Activated CD4-positive, CD25-positive, alpha-beta regulatory T cell (primary cell): Measurements from ENCODE around the gene GPR52.
"Not testable (repeated sequence)": the region's sequence is repeated elsewhere in the genome, so short reads cannot be mapped to it uniquely, and the experiment has no call there.

Source experiments
- DNase-seq, 4 experiments: peaks; one replicate each; lab custom pipeline; 2025; lab: John Stamatoyannopoulos, UW

The GPR52 gene, protein sequence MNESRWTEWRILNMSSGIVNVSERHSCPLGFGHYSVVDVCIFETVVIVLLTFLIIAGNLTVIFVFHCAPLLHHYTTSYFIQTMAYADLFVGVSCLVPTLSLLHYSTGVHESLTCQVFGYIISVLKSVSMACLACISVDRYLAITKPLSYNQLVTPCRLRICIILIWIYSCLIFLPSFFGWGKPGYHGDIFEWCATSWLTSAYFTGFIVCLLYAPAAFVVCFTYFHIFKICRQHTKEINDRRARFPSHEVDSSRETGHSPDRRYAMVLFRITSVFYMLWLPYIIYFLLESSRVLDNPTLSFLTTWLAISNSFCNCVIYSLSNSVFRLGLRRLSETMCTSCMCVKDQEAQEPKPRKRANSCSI

DNA sequence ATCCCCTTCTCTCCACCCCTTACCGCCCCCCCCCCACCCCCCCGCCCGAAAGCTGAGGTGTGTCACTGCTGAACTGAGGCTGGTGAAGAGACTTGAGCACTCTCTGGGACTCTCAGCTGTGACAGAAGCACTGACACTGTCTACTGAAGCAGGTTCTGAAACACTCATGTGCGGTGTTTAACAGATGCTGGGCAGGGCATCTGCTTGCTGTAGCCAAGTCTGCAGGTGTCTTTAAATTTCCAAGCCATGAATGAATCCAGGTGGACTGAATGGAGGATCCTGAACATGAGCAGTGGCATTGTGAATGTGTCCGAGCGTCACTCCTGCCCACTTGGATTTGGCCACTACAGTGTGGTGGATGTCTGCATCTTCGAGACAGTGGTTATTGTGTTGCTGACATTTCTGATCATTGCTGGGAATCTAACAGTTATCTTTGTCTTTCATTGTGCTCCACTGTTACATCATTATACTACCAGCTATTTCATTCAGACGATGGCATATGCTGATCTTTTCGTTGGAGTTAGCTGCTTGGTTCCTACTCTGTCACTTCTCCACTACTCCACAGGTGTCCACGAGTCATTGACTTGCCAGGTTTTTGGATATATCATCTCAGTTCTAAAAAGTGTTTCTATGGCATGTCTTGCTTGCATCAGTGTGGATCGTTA, at the start of gene GPR52:
GPR52 (plus strand) TSS at position 99 of the 665 bp plus-strand sequence; CDS start at position 247, 148 bp downstream.
- DNase-seq: no peak

DNA sequence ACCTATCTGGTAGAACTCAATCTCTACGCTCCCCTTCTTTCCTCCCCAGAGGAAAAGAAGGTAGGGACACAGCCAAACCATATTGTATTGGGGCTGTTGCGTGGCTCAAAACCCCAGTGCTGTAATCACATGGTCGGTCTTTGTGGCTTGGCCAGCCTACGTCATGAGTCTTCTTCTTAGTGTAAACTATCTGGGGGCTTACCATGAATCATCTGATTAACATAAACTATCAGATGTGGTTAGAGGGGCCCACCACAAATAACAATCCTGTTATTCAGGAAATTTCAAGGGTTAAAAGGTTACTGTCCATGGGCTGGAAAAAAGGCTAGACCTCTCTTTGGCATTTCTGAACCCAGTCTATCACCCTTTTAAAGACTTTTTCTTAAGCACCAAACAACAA, 49.5 kb upstream of the GPR52 start:
- no peak for DNase-seq

DNA sequence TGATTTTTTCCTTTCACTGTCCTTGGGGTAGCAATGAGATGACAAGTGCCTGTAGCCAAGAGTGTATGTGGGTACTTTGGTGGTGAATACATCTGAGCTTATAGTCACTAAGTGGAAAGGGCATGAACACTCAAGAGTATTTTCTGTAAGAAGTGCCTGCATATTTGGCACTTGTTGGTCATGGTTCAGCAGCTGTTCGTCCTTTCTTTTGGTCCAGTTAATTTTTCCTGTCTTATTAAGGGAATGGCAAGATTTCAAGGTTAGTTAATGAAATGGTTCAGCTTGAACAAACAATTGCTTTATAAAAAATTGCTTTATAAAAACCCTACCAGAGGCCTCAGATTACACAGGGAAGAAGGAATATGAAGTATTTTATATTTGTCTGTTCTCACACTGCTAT, 48.6 kb upstream of the GPR52 start:
- DNase-seq: no peak

DNA sequence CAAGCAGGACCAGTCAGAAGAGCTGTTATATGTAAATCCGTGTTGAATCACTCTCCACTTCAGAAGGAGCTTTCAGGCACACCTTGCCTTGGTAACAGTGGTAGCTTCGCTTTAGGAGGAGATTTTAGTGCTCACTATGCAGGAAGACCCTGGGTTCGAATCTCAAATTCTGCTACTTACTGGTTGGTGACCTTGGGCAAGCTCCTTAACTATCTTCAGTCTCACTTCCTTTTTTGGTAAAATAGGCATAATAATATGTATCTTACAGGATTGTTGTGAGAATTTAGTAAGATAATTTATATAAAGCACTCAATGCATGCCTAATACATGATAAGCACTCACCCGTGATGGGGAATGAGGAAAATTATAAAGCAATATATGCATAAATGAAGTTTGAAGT, 46.7 kb upstream of the GPR52 start:
- no peak for DNase-seq

DNA sequence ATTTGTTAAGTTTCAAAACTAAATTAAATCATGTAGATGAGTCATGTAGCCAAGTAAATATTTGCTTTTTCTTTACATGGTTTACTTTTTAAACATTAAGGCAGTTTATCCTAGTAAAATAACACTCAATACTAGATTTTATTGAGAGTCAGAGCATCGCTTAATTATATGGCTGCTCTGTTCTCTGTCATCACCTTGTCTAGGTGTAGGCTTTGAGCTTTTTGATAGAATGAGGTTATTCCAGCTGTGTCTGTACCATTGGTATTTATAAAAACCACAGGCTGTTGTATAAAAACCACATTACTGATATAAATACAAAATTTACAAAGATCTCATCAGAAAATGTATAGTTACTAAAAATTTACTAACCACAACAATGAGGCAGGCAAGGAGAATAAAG, 42.5 kb upstream of the GPR52 start:
- DNase-seq: no peak

DNA sequence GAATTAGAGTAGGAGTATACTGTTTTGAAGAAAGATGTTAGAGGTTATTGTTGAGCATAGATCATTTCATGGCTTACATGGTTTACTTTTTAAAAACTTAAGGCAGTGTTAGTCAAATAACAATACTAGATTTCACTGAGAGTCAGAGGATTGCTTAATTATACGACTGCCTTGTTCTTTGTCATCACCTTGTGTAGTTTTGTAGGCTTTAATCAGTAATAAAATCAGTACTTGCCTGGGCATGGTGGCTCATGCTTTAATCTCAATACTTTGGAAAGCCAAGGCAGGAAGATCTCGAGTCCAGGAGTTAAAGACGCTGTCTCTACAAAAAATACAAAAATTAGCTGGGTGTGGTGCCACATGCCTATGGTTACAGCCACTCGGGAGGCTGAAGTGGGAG, 41.3 kb upstream of the GPR52 start:
- no peak for DNase-seq

DNA sequence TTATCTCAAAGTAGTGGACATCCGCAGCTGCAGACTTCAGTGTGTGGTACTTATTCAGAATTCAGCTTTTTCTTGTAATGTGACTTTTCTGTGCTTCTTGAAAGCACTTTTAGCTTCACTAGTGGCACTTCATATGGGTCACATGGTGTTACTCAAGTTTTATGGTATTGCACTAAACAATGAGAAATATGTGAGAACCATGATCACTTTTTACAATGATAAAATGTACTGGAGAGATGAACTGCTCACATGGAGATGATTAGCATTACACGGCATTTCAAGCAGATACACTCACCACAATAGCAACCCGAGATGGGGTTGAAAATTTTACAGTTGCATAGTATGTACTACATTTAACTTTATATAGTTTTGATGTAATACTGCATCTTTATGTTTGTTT, 40.1 kb upstream of the GPR52 start:
- DNase-seq: no peak

DNA sequence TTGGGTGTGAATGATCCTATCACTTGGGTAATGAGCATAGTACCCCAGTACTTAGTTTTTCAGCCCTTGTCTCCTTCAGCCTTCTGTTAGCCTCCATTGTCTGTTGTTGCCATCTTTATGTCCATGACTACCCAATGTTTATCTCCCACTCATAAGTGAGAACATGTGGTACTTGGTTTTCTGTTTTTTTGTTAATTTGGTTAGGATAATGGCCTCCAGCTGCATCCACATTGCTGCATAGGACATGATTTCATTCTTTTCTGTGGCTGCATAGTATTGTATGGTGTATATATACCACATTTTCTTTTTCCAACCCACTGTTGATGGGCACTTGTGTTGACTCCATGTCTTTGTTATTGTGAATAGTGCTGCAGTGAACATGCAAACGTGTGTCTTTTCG, 39.6 kb upstream of the GPR52 start:
- DNase-seq: no peak

DNA sequence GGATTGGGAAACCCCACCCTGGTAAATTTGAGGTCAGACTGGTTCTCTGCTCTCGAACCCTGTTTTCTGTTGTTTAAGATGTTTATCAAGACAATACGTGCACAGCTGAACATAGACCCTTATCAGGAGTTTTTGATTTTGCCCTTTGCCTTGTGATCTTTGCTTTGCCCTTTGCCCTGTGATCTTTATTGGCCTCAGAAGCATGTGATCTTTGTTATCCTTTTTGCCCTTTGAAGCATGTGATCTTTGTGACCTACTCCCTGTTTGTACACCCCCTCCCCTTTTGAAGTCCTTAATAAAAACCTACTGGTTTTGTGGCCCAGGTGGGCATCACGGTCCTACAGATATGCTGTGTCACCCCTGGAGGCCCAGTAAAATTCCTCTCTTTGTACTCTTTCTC, 38.0 kb upstream of the GPR52 start:
- DNase-seq: not testable (repeated sequence)

DNA sequence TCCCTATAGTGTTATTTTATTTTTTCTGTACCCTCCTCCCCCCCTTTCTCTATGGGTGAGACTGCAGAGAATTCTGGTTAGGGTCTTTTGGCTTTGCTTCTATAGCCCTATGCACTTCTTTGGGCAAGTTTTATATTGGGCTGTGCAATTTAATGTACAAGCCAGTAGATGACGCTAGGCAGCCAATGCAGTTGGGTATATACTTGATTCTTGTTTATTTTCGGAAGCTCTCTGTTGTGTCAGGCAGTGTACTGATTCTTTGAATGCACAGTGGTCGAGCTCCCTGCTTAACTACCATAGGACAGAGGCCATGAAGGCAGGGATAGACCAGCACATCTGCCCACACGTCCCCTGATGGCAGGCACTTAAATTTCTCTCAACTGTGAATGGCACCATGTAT, 34.1 kb upstream of the GPR52 start:
- DNase-seq: no peak

DNA sequence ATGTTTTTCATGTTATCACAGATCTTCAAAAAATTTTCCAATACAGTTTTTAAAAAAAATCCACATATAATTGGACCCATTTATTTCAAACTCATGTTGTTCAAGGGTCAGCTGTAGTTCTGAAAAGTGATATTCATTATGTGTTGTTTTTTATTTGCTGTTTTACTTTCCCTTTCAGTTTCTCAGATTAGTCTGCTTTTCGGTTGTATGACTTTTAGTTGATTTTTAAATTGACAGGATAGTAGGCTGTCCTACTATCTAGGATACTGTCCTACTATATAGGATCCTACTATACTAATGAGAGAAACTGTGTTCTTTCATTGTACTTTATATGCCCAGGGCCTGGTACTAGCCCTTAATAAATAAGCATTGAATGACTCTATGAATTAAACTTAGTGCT, 33.6 kb upstream of the GPR52 start:
- no peak for DNase-seq

DNA sequence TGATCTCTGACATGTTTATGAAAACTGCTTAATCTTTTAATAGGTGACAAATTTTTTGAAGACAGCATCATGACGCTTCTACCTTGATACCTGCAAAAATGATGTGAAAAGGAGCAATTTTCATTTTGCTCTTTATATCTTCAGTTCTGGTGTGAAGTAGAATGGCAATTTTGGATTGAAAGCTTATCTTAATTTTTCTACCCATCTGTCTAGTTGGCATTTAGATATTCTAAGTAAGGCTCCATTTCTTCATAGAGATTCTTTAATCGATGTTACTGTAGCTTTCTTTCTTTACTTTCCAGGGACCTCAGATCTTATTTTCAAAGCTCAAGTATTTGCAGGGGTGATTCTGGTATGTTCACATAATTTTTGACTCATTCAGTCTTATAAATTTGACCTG, 32.3 kb upstream of the GPR52 start:
- no peak for DNase-seq

DNA sequence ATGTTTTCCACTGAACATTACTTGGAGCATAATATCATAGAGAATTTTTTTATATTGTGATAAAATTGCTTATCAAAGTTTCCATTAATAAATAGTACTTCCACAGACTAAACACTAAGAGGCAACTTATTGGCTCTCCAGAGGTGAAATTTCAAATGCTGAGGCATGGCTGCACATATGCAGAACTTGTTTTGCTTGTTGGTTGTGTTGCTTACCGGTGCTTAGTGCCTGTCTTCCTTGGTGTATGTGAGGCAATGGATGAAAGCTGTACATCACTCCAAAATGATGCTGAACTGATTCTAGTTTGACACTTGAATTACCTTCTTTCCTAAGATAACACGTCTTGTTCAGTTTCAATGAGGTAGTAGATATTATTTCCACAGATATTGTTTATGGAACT, 29.8 kb upstream of the GPR52 start:
- no peak for DNase-seq

DNA sequence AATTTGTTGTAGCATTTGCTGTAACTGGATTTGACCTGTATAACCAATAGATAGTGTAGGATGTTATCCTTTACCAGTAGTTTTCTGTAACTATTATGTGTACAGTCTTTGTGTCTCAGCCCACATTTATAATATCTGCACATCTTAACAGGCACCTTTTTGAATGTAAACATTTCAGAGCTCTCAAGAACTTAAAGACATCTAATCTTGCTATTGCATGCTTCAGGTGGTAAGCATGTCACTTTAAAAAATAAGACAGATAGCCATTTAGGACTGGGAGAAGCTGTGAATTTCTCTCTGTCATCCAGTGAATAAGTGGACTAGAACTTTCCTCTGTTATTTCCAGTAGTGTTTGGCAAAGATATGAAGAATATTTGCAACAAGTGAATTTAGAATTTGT, 22.6 kb upstream of the GPR52 start:
- DNase-seq: no peak

DNA sequence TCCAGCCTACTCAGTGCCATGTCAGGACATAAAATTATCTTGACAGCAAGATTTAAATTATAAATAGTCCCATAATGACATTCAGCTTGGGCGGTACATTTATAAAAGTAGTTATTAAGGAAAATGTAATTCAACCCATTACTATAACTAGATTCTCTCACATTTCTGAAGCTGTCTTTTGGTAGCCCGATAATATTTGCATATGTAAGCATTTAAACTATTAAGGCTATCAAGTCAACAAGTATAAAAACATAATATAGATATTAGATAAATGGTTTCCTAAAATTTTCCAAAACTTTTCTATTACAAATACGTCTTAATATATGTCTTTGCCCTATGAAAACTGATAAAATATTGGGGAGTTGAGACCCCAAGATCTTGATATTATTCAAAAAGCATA, 21.6 kb upstream of the GPR52 start:
- no peak for DNase-seq

DNA sequence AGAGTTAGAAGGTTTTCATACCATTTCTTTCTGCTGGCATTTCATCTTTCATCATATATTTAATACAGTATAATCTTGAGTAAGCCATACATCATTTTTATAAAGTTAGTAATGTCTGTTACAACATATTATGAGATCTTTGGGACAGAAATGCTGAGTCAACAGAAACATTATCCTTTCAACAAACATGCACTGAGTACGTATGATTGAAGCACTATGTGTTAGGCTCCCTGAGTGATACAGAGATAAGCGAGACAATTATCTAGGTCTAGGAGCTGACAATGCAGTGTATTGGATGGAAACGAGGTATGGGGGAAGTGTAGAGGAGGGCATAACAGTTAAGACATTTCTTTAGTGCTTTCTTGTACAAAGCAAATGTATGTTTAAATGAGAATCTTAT, 19.7 kb upstream of the GPR52 start:
- DNase-seq: no peak

DNA sequence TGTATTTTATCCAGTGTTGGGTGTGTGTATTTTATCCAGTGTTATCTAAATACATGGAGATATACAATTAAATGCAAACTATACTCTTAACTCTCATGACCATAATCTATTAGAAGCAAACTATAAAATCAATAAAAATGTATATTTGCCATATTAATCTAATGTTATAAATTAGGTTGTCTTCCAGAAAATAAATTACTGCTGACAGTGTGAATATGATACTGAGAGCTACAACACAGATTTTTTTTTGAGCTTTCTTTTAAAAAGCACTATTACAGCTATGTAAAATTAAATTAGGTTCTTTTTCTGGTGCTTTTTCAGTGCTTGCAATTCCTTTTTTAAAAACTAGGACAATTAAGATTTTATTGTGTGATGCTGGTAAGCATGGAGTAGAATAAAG, 19.0 kb upstream of the GPR52 start:
- no peak for DNase-seq

DNA sequence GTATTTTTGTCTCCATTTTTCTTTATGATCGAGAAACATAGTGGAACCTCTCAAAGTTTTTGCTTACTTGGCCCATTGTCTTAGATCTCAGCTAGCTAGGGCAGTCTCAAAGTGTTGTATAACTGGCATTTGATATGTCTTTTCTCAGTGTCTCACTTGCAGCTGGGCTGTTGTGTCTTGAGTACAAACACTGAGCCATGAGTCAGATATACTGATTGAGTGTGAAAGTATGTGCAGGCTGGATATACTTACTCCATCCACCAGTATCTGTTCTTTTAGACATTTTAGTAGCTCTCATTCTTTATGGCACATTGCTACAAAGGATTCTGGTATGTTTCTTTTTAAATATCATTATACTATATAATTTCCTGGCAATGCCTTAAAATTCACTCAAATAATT, 14.3 kb upstream of the GPR52 start:
- no peak for DNase-seq

DNA sequence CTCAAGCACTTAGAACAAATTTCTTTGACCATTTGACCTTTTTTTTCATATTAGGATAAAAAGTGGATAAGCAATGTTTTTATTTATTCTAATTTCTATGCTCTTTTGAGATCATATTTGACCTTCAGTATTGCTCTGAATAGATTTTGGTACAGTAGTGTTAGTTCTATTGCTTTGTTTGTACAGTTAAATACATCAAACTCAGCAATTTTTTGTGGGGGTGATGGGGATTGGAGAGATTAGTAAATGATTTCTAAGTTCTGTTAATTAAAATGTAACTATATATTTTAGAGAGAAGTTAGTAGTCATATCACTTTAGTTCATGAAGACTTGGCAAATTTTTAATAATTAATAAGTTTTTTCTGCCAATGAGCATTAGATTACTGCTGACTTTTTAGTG, 2.4 kb upstream of the GPR52 start:
- no peak for DNase-seq

DNA sequence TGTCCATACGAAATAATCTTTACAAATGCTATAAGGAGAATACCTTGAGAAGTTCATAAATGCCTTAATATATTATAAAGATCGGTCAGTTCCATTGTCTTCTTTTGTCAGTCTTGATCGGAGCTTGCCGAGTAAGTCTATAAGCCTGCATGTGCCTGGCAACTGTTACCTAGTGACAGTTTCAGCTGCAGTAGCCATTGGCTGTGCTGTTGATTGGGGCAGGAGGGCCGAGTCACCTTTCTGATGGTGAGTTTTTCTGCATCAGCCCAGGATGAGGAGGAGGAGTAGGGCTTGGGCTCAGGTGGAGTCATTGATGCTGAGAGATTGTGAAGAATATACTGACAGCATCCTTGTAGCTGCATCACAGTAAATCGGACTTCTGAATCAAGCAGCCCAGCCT, 1.9 kb upstream of the GPR52 start:
- no peak for DNase-seq

DNA sequence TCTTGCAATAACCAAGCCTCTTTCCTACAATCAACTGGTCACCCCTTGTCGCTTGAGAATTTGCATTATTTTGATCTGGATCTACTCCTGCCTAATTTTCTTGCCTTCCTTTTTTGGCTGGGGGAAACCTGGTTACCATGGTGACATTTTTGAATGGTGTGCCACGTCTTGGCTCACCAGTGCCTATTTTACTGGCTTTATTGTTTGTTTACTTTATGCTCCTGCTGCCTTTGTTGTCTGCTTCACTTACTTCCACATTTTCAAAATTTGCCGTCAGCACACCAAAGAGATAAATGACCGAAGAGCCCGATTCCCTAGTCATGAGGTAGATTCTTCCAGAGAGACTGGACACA, 743 bp downstream of the GPR52 start:
- DNase-seq: no peak

DNA sequence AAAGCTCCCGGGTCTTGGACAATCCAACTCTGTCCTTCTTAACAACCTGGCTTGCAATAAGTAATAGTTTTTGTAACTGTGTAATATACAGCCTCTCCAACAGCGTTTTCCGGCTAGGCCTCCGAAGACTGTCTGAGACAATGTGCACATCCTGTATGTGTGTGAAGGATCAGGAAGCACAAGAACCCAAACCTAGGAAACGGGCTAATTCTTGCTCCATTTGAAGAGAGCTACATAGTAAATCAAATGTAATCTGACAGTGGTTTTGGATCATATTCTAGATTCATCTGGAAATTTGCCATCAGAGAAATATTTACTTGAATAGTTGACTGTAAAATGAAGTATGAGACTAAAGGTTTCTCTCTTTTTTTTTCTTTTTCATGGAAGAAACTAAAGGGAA, 1.2 kb downstream of the GPR52 start:
- DNase-seq: no peak

DNA sequence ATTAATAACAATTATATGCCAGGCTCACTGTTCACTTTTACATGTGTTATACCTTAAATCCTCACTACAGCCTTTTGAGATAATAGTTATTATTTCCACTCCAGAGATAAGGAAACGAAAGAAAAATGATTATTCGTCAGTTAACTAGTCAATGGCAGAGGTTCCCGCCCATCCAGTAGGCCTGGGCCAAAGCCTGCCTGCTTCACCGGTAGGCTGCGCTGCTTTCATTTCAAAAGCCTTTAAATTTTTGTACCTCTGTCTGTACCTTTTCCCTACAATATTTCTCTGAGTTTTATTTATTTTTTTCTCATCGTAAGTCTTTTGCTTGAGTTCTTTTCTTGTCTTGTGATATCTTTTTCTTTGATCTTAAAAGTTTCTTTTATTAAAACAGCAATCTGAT, 3.6 kb downstream of the GPR52 start:
- no peak for DNase-seq

DNA sequence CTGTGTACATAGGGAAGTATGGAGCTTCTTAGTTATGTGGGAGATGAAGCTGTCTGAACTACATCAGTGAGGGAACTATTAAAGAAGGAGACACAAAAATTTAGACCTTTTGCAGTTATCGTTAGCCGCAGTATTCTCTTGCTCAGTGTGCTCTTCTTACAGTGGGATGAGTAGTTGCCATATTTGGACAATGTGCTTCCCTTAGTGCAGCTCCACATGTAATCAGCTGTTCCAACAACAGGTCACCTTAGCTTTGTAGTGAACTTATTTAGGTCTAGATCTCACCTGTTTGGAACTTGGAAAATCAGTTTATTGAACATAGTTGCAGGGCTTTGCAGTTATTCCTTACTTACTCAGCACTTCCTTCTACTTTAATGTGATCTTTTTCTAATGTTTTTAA, 18.1 kb downstream of the GPR52 start:
- DNase-seq: no peak
